Right forelimb (tissue), 1 donor: ENCODE measurements around the gene SIK1.
"Not testable (repeated sequence)": the region's sequence is repeated elsewhere in the genome, so short reads cannot be mapped to it uniquely, and the experiment has no call there.

Experiments
- DNase-seq: peaks from one replicate; pipeline ENCODE4 v3.0.0-alpha.2; 2018

Gene SIK1

GRCh38 chr21:43439316-43440075 is 12.6 kb upstream of the SIK1 start:
- DNase-seq, result not testable (repeated sequence)

- not testable (repeated sequence) for DNase-seq
Observed at GRCh38 chr21:43436272-43436671, 9.3 kb upstream of the SIK1 start.

- DNase-seq, result not testable (repeated sequence)
Observed at GRCh38 chr21:43433340-43434136, 6.6 kb upstream of the SIK1 start.

- not testable (repeated sequence) for DNase-seq
Observed at GRCh38 chr21:43430830-43431416, 4.0 kb upstream of the SIK1 start.

- DNase-seq, result not testable (repeated sequence)
Observed at GRCh38 chr21:43428964-43429363, 2.0 kb upstream of the SIK1 start.

- not testable (repeated sequence) for DNase-seq
Observed at GRCh38 chr21:43427242-43427559, 270 bp upstream of the SIK1 start.

GRCh38 chr21:43426004-43426403 is 927 bp downstream of the SIK1 start:
- DNase-seq, result not testable (repeated sequence)

- DNase-seq, result not testable (repeated sequence)
Observed at GRCh38 chr21:43419475-43419874, 7.5 kb downstream of the SIK1 start.

- not testable (repeated sequence) for DNase-seq
Observed at GRCh38 chr21:43414576-43414975, 12.4 kb downstream of the SIK1 start.

- not testable (repeated sequence) for DNase-seq
Observed at GRCh38 chr21:43412020-43412788, 14.7 kb downstream of the SIK1 start.

GRCh38 chr21:43410456-43411068 is 16.4 kb downstream of the SIK1 start:
- DNase-seq, result not testable (repeated sequence)

GRCh38 chr21:43407139-43407538 is 19.8 kb downstream of the SIK1 start:
- DNase-seq, result not testable (repeated sequence)

GRCh38 chr21:43404450-43404849 is 22.5 kb downstream of the SIK1 start:
- DNase-seq, result not testable (repeated sequence)

GRCh38 chr21:43403651-43404430 is 23.1 kb downstream of the SIK1 start:
- not testable (repeated sequence) for DNase-seq

GRCh38 chr21:43401125-43401524 is 25.8 kb downstream of the SIK1 start:
- not testable (repeated sequence) for DNase-seq

GRCh38 chr21:43399595-43400015 is 27.3 kb downstream of the SIK1 start:
- DNase-seq, result not testable (repeated sequence)

GRCh38 chr21:43399136-43399535 is 27.8 kb downstream of the SIK1 start:
- not testable (repeated sequence) for DNase-seq

GRCh38 chr21:43398533-43398932 is 28.4 kb downstream of the SIK1 start:
- not testable (repeated sequence) for DNase-seq

- not testable (repeated sequence) for DNase-seq
Observed at GRCh38 chr21:43398000-43398399, 28.9 kb downstream of the SIK1 start.

- DNase-seq, result not testable (repeated sequence)
Observed at GRCh38 chr21:43397439-43397808, 29.5 kb downstream of the SIK1 start.

GRCh38 chr21:43396788-43397438 is 30.0 kb downstream of the SIK1 start:
- not testable (repeated sequence) for DNase-seq
